Natural killer cell (primary cell): ENCODE data around the gene ZNF425. TPM values are rescaled to one million over a fixed set of nuclear protein-coding genes. Genes with fewer than 3 reads are reported as not detected.
"Not testable (repeated sequence)": the region's sequence is repeated elsewhere in the genome, so short reads cannot be mapped to it uniquely, and the experiment has no call there.

Experiments used
- ATAC-seq, 3 donors: fragments of 150-1000 bp in 2 of 3; fragments of 200-7000 bp in 1 of 3; cut with Tn5 transposase; 1 replicate in 1 of 3; 2 replicates in 2 of 3; pipeline ENCODE4 v1.10.0; 2021; ENCODE audit warnings: mild to moderate bottlenecking in 2 of 3, moderate library complexity in 2 of 3
- DNase-seq, 2 donors: peaks; one replicate each; pipeline versions ENCODE4 v3.0.0 to v3.0.0-alpha.2; 2013 to 2021; ENCODE audit warnings: mixed read lengths in 1 of 2
- H3K27ac ChIP-seq: one replicate; pipeline ENCODE4 v1.5.1; 2013; ENCODE audit warnings: mild to moderate bottlenecking, low read length
- H3K27me3 ChIP-seq: one replicate; pipeline ENCODE4 v1.6.1; 2013; ENCODE audit warnings: low read length; ENCODE audit not compliant: control insufficient read depth, insufficient read depth
- H3K36me3 ChIP-seq: one replicate; pipeline ENCODE4 v1.6.1; 2013; ENCODE audit warnings: low read length; ENCODE audit not compliant: control insufficient read depth, insufficient read depth
- H3K4me1 ChIP-seq: one replicate; pipeline ENCODE4 v1.6.1; 2013; ENCODE audit warnings: low read length; ENCODE audit not compliant: control insufficient read depth, insufficient read depth
- H3K4me3 ChIP-seq: one replicate; pipeline ENCODE4 v1.5.1; 2013; ENCODE audit warnings: low read length
- H3K9me3 ChIP-seq: one replicate; pipeline ENCODE4 v1.6.1; 2013; ENCODE audit warnings: low read length; ENCODE audit not compliant: control insufficient read depth, insufficient read depth
- H3K27ac Mint-ChIP-seq, 2 donors: one replicate each; pipeline ENCODE4 v1.8.0; 2022; ENCODE audit warnings: mild to moderate bottlenecking in 2 of 2, mixed read lengths in 2 of 2, moderate library complexity in 1 of 2
- H3K27me3 Mint-ChIP-seq, 2 donors: one replicate each; pipeline ENCODE4 v1.8.0; 2022; ENCODE audit warnings: low read depth in 2 of 2, mixed read lengths in 2 of 2
- H3K36me3 Mint-ChIP-seq: one replicate; pipeline ENCODE4 v1.8.0; 2022; ENCODE audit warnings: mixed read lengths
- H3K4me1 Mint-ChIP-seq, 2 donors: one replicate each; pipeline ENCODE4 v1.8.0; 2022; ENCODE audit warnings: mixed read lengths in 2 of 2
- H3K4me3 Mint-ChIP-seq: one replicate; pipeline ENCODE4 v1.8.0; 2022; ENCODE audit warnings: mild to moderate bottlenecking, moderate library complexity, mixed read lengths
- H3K9me3 Mint-ChIP-seq, 2 donors: one replicate each; pipeline ENCODE4 v1.8.0; 2022; ENCODE audit warnings: mixed read lengths in 2 of 2
- WGBS: methylation state at CpG from one replicate; pipeline ENCODE4 v1.1.7; 2013; ENCODE audit warnings: missing lambda C conversion rate; ENCODE audit not compliant: insufficient coverage; 5-methylcytosine and 5-hydroxymethylcytosine counted together
- intact Hi-C: fragments of 100-400 bp; cut with micrococcal nuclease; formaldehyde crosslinking; loops from one replicate; pipeline ENCODE4 v1.14.2; 2022
- total RNA-seq, 4 donors: library from RNA; stranded (reverse); fragments of 120-200 nt in 1 of 4; gene quantifications; one replicate each; pipeline versions ENCODE4 v1.2.3 to v1.2.4, GENCODE V29; 2013 to 2022
- TF ChIP-seq, protein P1 (sequence below): fragments of 200-600 bp; IDR thresholded peaks from one replicate; pipeline ENCODE4 v1.8.0; 2022; ENCODE audit warnings: antibody characterized with exemption

ZNF425 gene
- total RNA-seq, 3 donors from 2014 or later (not counting 1 experiment from before 2014, with no cell fraction given), result 1.2 to 1.7 (median 1.4) TPM

DNA sequence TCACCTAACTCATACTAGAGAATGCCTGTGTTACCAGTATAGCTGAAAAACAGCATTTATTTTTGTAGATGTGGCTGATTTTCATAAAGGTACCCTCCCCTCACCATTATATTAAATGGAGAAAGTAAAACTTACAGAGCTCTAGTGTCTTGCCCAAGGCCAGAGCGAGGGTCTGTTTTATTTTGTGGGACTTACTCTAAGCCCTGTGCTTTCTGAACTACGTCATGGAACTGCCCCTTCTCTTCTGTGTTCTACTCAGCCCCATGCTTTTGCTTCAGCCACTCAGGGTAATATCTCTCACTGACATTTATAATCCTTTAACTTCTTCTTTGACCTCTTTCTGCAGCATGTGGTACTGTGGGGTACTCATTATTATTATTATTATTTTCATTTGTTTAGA lies 25.3 kb downstream of the ZNF425 start:
- TF ChIP-seq, protein P1, sequence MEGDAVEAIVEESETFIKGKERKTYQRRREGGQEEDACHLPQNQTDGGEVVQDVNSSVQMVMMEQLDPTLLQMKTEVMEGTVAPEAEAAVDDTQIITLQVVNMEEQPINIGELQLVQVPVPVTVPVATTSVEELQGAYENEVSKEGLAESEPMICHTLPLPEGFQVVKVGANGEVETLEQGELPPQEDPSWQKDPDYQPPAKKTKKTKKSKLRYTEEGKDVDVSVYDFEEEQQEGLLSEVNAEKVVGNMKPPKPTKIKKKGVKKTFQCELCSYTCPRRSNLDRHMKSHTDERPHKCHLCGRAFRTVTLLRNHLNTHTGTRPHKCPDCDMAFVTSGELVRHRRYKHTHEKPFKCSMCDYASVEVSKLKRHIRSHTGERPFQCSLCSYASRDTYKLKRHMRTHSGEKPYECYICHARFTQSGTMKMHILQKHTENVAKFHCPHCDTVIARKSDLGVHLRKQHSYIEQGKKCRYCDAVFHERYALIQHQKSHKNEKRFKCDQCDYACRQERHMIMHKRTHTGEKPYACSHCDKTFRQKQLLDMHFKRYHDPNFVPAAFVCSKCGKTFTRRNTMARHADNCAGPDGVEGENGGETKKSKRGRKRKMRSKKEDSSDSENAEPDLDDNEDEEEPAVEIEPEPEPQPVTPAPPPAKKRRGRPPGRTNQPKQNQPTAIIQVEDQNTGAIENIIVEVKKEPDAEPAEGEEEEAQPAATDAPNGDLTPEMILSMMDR, result no peak
- Histone ChIP-seq H3K27ac (no peak overlapping the region), H3K9me3 (no peaks in the 10 kb centered on the region), H3K4me1 (no peaks in the 10 kb centered on the region), H3K36me3 (no peaks in the 10 kb centered on the region), H3K4me3 (no peak overlapping the region), H3K27me3 (no peaks in the 10 kb centered on the region)
- H3K27ac Mint-ChIP-seq, result no peak overlapping the region
- ATAC-seq (no peak), DNase-seq (no peak)
- H3K9me3 Mint-ChIP-seq, result no peaks in the 10 kb centered on the region
- peaks cover 0 to 2% of the 10 kb centered on the region in 2 donors for H3K27me3 Mint-ChIP-seq
- H3K36me3 Mint-ChIP-seq, result no peaks in the 10 kb centered on the region
- WGBS, result 88% methylated on average over 2 of the region's 2 CpGs
- intact Hi-C loops, result no loop called here
- no peak overlapping the region for H3K4me3 Mint-ChIP-seq
- no peaks in the 10 kb centered on the region for H3K4me1 Mint-ChIP-seq

- no peak overlapping the region for H3K4me3 Mint-ChIP-seq
- intact Hi-C loops, result loop anchor here (10.0 kb wide), 1 partner anchor 214 kb away; the partner anchor contains the start of gene EZH2
- no peaks in the 10 kb centered on the region for H3K9me3 ChIP-seq
- no peaks in the 10 kb centered on the region for H3K27me3 ChIP-seq
- no peaks in the 10 kb centered on the region for H3K9me3 Mint-ChIP-seq
- no peaks in the 10 kb centered on the region for H3K36me3 ChIP-seq
- H3K4me3 ChIP-seq, result no peak overlapping the region
- H3K27me3 Mint-ChIP-seq, result peaks cover 0 to 2% of the 10 kb centered on the region in 2 donors
- H3K27ac ChIP-seq, result no peak overlapping the region
- TF ChIP-seq, protein P1, result no peak
- no peak for ATAC-seq
- H3K36me3 Mint-ChIP-seq, result no peaks in the 10 kb centered on the region
- no peak for DNase-seq
- H3K4me1 ChIP-seq, result no peaks in the 10 kb centered on the region
- 93% methylated on average over 6 of the region's 6 CpGs for WGBS
- no peak overlapping the region for H3K27ac Mint-ChIP-seq
- H3K4me1 Mint-ChIP-seq, result no peaks in the 10 kb centered on the region
Measured at GRCh38 chr7:149099058-149099457, 27.1 kb downstream of the ZNF425 start.

GRCh38 chr7:149097088-149097487 lies 29.0 kb downstream of the ZNF425 start:
- H3K4me1 ChIP-seq, result peaks cover 4% of the 10 kb centered on the region
- Mint-ChIP-seq H3K9me3 (no peaks in the 10 kb centered on the region), H3K27ac (no peak overlapping the region), H3K27me3 (peaks cover 0 to 2% of the 10 kb centered on the region in 2 donors), H3K4me3 (no peak overlapping the region), H3K36me3 (no peaks in the 10 kb centered on the region), H3K4me1 (no peaks in the 10 kb centered on the region)
- intact Hi-C loops, result loop anchor here (10.0 kb wide), 1 partner anchor 212 kb away; the partner anchor contains the start of gene EZH2
- WGBS, result 79% methylated on average over 4 of the region's 4 CpGs
- no peak for ATAC-seq
- DNase-seq, result no peak
- TF ChIP-seq, protein P1, result no peak
- H3K9me3 ChIP-seq, result no peaks in the 10 kb centered on the region
- no peaks in the 10 kb centered on the region for H3K36me3 ChIP-seq
- H3K27me3 ChIP-seq, result no peaks in the 10 kb centered on the region
- H3K27ac ChIP-seq, result no peak overlapping the region
- H3K4me3 ChIP-seq, result no peak overlapping the region

- H3K4me3 ChIP-seq, result no peak overlapping the region
- H3K4me1 Mint-ChIP-seq, result peaks cover 18 to 24% of the 10 kb centered on the region in 2 donors
- DNase-seq (no peak), ATAC-seq (no peak)
- no peaks in the 10 kb centered on the region for H3K36me3 Mint-ChIP-seq
- no peaks in the 10 kb centered on the region for H3K36me3 ChIP-seq
- whole genome bisulfite sequencing, result 85% methylated on average over 3 of the region's 4 CpGs
- no peaks in the 10 kb centered on the region for H3K9me3 ChIP-seq
- no peaks in the 10 kb centered on the region for H3K27me3 Mint-ChIP-seq
- intact Hi-C loops, result loop anchor here (10.0 kb wide), 1 partner anchor 208 kb away; the partner anchor contains the start of gene EZH2
- H3K27me3 ChIP-seq, result no peaks in the 10 kb centered on the region
- H3K27ac ChIP-seq, result no peak overlapping the region
- TF ChIP-seq, protein P1, result no peak
- H3K4me1 ChIP-seq, result peaks cover 26% of the 10 kb centered on the region
- no peak overlapping the region for H3K4me3 Mint-ChIP-seq
- H3K27ac Mint-ChIP-seq, result no peak overlapping the region
- no peaks in the 10 kb centered on the region for H3K9me3 Mint-ChIP-seq
Measured at GRCh38 chr7:149093228-149093627, 32.9 kb downstream of the ZNF425 start.

- Mint-ChIP-seq H3K27ac (peak overlapping the region; percentile 95 to 97), H3K4me1 (peaks cover 28 to 32% of the 10 kb centered on the region in 2 donors), H3K4me3 (peak overlapping the region; percentile 99)
- not testable (repeated sequence) for DNase-seq, H3K27ac ChIP-seq, H3K27me3 Mint-ChIP-seq, H3K4me3 ChIP-seq, H3K9me3 Mint-ChIP-seq, H3K36me3 ChIP-seq, H3K27me3 ChIP-seq, ATAC-seq, H3K36me3 Mint-ChIP-seq, H3K9me3 ChIP-seq
- peaks cover 36% of the 10 kb centered on the region for H3K4me1 ChIP-seq
- WGBS, result 96% methylated on average over 19 of the region's 20 CpGs
- intact Hi-C loops, result loop anchor here (10.0 kb wide), 1 partner anchor 207 kb away; the partner anchor contains the start of gene EZH2
Measured at GRCh38 chr7:149092244-149092643, 33.9 kb downstream of the ZNF425 start.
